Ovary (tissue), 9 donors: ENCODE data around the gene SH3PXD2B. TPM values are rescaled to one million over a fixed set of nuclear protein-coding genes. Genes with fewer than 3 reads are reported as not detected.

Experiments
- DNase-seq, 5 donors: peaks; one replicate each; pipeline ENCODE4 v3.0.0-alpha.2; 2019 to 2020
- H3K27ac ChIP-seq, 2 donors: fragments of 200-600 bp; one replicate each; pipeline versions ENCODE4 v1.5.1 to v1.8.0; 2019 to 2022
- H3K27me3 ChIP-seq: fragments of 200-600 bp; one replicate; pipeline ENCODE4 v1.8.0; 2022
- H3K36me3 ChIP-seq: fragments of 200-600 bp; sonication (generic); one replicate; pipeline ENCODE4 v1.5.1; 2019
- H3K4me1 ChIP-seq: one replicate; pipeline ENCODE4 v1.8.1; 2013; ENCODE audit warnings: mild to moderate bottlenecking, moderate library complexity; ENCODE audit not compliant: insufficient read depth
- H3K4me3 ChIP-seq: fragments of 200-600 bp; sonication (generic); one replicate; pipeline ENCODE4 v1.5.1; 2017
- H3K9me3 ChIP-seq, 2 donors: fragments of 200-600 bp in 1 of 2; sonication (generic) in 1 of 2; one replicate each; pipeline versions ENCODE4 v1.5.1 to v1.8.1; 2013 to 2019; ENCODE audit warnings: mild to moderate bottlenecking in 1 of 2, moderate library complexity in 1 of 2
- EP300 ChIP-seq: sonication (generic); formaldehyde crosslinking; IDR thresholded peaks from one replicate; pipeline ENCODE4 v1.6.1; 2017; ENCODE audit warnings: antibody characterized with exemption
- POLR2A ChIP-seq: fragments of 450-650 bp; IDR thresholded peaks from one replicate; pipeline ENCODE4 v1.6.1; 2017; ENCODE audit warnings: antibody characterized with exemption, mild to moderate bottlenecking, moderate library complexity
- WGBS, 3 donors: extraction: QIAGEN DNeasy Blood & Tissue Kit in 1 of 3; methylation state at CpG; one replicate each; pipeline versions ENCODE4 v1.1.5 to v1.1.7; 2013 to 2017; 5-methylcytosine and 5-hydroxymethylcytosine counted together
- intact Hi-C, 4 donors: fragments of 100-400 bp; cut with DNase I; formaldehyde crosslinking; loops; one replicate each; pipeline versions ENCODE4 v1.11.0 to v1.15.1; 2022 to 2023
- polyA plus RNA-seq, 2 donors: library from polyadenylated mRNA; stranded (reverse); fragments of 200-250 nt in 1 of 2; fragments of 350-450 nt in 1 of 2; fragmentation: Illumina TruSeq in 1 of 2; extraction: RNeasy Lipid Tissue Mini Kit (QIAGEN cat#74804) in 1 of 2; gene quantifications; one replicate each; pipeline ENCODE4 v1.2.3, GENCODE V29; 2013 to 2014
- total RNA-seq, 7 donors: library from RNA; depleted of rRNA in 2 of 7; stranded (reverse); fragments of >200 nt in 2 of 7; fragmentation: NEBNext Ultra II Directional in 3 of 7; extraction: Animal tissue kit (Norgen Biotek cat#: 25700) in 3 of 7; gene quantifications; one replicate each; pipeline versions ENCODE4 v1.1.0 to v1.2.4, GENCODE V29; 2016 to 2023
- TF ChIP-seq, protein P1 (sequence below), 3 donors: fragments of 450-650 bp in 2 of 3; fragments of 200-600 bp in 1 of 3; IDR thresholded peaks; one replicate each; pipeline versions ENCODE4 v1.5.1 to v1.8.0; 2016 to 2022; ENCODE audit warnings: antibody characterized with exemption in 3 of 3, mild to moderate bottlenecking in 1 of 3
- donor health status: DM: no; HTN: no; CAD: no; lungs with moderate emphysema.
- donor health status: DM: no; HTN: no; CAD: no.
- donor health status: Bipolar disorder and iron deficiency.
- donor health status: DM: yes; HTN: yes; CAD: no.
- donor health status: DM: no; HTN: no; CAD: no.
- donor health status: DM: yes; HTN: yes; CAD: no.

SH3PXD2B gene
- total and polyA plus RNA-seq, 9 donors = 13.0 to 71.8 (median 49.9) TPM

DNA sequence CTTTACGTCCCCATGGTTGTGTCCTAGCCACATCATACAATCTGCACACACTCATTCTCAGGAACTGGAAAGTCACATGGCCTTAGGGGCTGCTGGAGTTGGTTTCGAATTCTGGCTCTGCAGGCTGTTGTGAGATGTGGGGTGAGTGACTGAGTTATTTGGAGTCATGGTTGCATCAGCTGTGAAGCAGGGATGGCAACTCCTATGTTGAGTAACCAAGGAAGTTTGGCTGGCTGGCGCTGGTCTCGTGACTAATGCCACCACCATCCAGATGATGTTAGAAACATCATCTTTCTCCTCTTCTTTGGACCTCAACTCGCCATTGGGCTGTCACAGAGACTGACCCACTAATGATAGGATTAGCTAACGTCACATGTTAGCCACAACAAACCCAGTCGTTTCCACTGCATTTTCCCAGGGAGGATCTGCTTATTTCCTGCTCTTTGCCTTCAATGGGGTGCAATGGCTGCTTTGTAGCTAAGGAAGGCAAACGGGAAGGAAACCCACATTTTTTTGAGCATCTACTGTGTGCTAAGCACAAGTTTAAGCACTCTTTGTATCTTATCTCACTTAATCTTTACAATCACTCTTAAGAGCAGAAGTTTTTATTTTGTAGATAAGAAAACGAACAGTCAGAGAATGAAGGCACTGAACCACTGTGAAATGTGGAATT lies 92.6 kb downstream of the SH3PXD2B start:
- DNase-seq = no peak
- Histone ChIP-seq H3K4me3 (no peak overlapping the region), H3K27me3 (no peaks in the 10 kb centered on the region), H3K27ac (no peak overlapping the region), H3K4me1 (no peaks in the 10 kb centered on the region), H3K36me3 (no peaks in the 10 kb centered on the region), H3K9me3 (no peaks in the 10 kb centered on the region)
- WGBS, 3 donors = 74 to 90% (median 84%) methylated on average over 9 of the region's 9 CpGs
- intact Hi-C loops = no loop called here
- TF ChIP-seq, protein P1, sequence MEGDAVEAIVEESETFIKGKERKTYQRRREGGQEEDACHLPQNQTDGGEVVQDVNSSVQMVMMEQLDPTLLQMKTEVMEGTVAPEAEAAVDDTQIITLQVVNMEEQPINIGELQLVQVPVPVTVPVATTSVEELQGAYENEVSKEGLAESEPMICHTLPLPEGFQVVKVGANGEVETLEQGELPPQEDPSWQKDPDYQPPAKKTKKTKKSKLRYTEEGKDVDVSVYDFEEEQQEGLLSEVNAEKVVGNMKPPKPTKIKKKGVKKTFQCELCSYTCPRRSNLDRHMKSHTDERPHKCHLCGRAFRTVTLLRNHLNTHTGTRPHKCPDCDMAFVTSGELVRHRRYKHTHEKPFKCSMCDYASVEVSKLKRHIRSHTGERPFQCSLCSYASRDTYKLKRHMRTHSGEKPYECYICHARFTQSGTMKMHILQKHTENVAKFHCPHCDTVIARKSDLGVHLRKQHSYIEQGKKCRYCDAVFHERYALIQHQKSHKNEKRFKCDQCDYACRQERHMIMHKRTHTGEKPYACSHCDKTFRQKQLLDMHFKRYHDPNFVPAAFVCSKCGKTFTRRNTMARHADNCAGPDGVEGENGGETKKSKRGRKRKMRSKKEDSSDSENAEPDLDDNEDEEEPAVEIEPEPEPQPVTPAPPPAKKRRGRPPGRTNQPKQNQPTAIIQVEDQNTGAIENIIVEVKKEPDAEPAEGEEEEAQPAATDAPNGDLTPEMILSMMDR (IDR thresholded peaks at IDR 0.05) = no peak
- TF ChIP-seq POLR2A = no peak

DNA sequence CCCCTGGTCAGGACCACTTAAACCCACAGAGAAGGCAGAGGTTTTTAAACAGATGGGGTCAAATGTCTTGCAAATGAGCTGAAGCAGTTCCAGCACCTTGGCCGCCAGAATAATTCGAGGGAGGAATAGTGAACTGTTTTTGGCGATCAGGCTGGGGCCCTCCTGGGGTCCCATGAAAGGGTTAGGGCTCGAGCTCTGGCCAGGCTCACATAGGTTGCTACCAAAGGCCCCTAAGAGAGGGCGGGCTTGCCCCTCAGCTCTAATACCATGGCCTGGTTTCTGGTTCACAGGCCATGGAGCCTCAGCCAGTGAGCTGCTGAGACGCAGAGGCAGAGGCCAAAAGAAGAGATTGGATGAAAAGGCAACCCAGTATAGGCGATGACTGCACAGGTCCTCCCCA lies 96.0 kb downstream of the SH3PXD2B start:
- H3K4me1 ChIP-seq = peaks cover 8% of the 10 kb centered on the region
- no peak for DNase-seq
- no peak overlapping the region for H3K4me3 ChIP-seq
- intact Hi-C loops = no loop called here
- H3K27me3 ChIP-seq = no peaks in the 10 kb centered on the region
- 85 to 91% (median 89%) methylated on average over 7 of the region's 7 CpGs for WGBS, 3 donors
- no peaks in the 10 kb centered on the region for H3K36me3 ChIP-seq
- no peak for TF ChIP-seq POLR2A
- TF ChIP-seq EP300 = no peak
- TF ChIP-seq, protein P1 (IDR thresholded peaks at IDR 0.05) = no peak
- no peaks in the 10 kb centered on the region for H3K9me3 ChIP-seq
- no peak overlapping the region for H3K27ac ChIP-seq

DNA sequence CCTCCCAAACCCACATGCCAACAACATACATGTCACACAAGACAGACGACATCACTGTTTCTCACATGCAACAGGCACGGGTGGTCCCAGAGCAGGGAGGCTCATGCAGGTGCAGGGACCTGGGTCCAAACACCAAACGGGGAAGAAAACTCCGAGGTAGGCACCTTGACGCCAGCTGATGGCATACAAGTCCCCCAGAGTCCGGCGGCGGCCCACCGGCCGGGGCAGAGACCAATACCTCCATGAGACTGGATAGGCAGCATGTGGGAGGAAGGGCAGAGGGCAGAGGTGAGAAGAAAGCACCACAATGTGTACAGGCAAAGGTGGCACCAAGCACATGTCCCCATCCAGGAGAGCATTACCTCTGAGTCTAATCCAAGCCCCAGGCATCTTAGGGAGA lies 97.8 kb downstream of the SH3PXD2B start:
- intact Hi-C loops = no loop called here
- H3K4me1 ChIP-seq = peaks cover 8% of the 10 kb centered on the region
- H3K9me3 ChIP-seq = no peaks in the 10 kb centered on the region
- no peak overlapping the region for H3K27ac ChIP-seq
- H3K36me3 ChIP-seq = no peaks in the 10 kb centered on the region
- no peak overlapping the region for H3K4me3 ChIP-seq
- TF ChIP-seq EP300 (no peak), POLR2A (no peak)
- TF ChIP-seq, protein P1 (IDR thresholded peaks at IDR 0.05) = no peak
- no peak for DNase-seq
- H3K27me3 ChIP-seq = no peaks in the 10 kb centered on the region
- 93 to 97% (median 95%) methylated on average over 10 of the region's 10 CpGs for WGBS, 3 donors

DNA sequence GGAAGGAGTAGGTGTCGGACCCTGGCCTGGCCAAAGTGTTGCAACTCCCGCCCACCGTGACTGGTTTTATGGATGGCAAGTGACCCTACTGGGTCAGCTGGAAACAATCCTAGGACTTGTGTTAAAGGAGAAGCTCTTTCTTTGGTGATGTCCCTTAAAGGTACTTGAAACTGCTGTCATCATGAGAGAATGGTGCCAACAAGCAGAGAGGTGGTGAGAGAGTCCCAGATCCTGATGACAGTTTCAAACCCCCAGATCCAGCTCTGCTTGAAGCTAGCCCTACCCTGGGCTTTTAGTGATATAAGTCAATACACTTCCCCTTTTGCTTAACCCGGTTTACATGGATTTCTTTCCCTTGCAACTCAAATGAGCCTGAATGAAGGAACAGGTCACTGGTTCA lies 98.3 kb downstream of the SH3PXD2B start:
- Histone ChIP-seq H3K9me3 (no peaks in the 10 kb centered on the region), H3K36me3 (no peaks in the 10 kb centered on the region), H3K27me3 (no peaks in the 10 kb centered on the region), H3K4me3 (no peak overlapping the region), H3K4me1 (peaks cover 8% of the 10 kb centered on the region), H3K27ac (no peak overlapping the region)
- intact Hi-C loops = no loop called here
- no peak for TF ChIP-seq POLR2A
- TF ChIP-seq, protein P1 (IDR thresholded peaks at IDR 0.05) = no peak
- TF ChIP-seq EP300 = no peak
- 76 to 89% (median 80%) methylated on average over 4 of the region's 4 CpGs for WGBS, 3 donors
- no peak for DNase-seq
